IPS-18a (cell line): ENCODE results near the gene CP.
A peak's percentile ranks its signal among the peaks of the same experiment; 100 is the strongest.

Experiments
- H3K27ac ChIP-seq: one replicate; pipeline ENCODE4 v1.5.1; 2013; ENCODE audit warnings: low read length
- H3K27me3 ChIP-seq: one replicate; pipeline ENCODE4 v1.6.1; 2013; ENCODE audit warnings: mild to moderate bottlenecking, low read length; ENCODE audit not compliant: control insufficient read depth, insufficient read depth
- H3K36me3 ChIP-seq: one replicate; pipeline ENCODE4 v1.6.1; 2013; ENCODE audit warnings: low read depth, low read length; ENCODE audit not compliant: control insufficient read depth
- H3K4me1 ChIP-seq: one replicate; pipeline ENCODE4 v1.6.1; 2013; ENCODE audit warnings: low read depth, low read length; ENCODE audit not compliant: control insufficient read depth
- H3K4me3 ChIP-seq: one replicate; pipeline ENCODE4 v1.5.1; 2013; ENCODE audit warnings: low read length
- H3K9ac ChIP-seq: one replicate; pipeline ENCODE4 v1.6.1; 2013; ENCODE audit warnings: mild to moderate bottlenecking, low read length, moderate library complexity
- H3K9me3 ChIP-seq: one replicate; pipeline ENCODE4 v1.6.1; 2013; ENCODE audit warnings: low read depth, low read length; ENCODE audit not compliant: control insufficient read depth

CP gene

DNA sequence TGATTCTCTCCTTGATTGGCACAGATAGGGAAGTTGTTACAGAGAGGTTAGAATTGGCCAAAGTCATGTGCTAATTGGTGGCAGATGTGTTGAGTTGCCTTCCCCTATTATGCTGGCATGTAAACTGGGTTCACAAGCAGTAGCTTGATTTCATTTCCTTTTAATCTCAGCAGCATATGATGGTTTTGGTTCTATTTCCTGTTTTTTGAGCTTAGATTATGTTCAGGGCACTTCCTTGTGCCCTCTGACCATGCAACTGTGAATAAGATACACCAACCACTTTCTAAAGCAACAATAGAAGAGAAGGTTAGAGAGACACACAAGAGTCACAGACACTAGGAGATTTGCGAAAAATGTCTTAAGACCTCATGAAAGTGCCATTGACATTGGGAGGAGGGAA lies 75.7 kb downstream of the CP start:
- no peak overlapping the region for H3K27ac ChIP-seq
- no peaks in the 10 kb centered on the region for H3K4me1 ChIP-seq
- no peaks in the 10 kb centered on the region for H3K27me3 ChIP-seq

DNA sequence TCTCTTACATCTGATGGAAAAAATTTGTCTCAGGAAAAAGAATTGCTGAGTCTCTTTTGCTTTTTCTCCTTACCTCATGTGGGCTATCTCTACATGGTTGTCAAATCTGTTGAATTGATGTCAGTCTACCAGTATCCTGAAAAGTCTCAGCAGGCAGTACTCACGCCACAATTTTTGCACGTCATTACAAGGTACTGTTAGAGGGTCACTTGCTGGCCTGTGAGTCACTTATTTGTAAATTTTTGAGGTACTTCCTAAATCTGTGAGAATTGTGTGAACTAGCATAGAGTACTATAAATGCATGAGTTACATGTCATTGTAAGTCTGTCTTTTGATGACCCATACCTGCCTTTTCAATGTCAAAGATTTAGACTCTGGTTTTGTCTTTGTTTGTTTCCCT lies 76.3 kb downstream of the CP start:
- H3K4me1 ChIP-seq, result no peaks in the 10 kb centered on the region
- H3K27me3 ChIP-seq, result no peaks in the 10 kb centered on the region
- H3K36me3 ChIP-seq, result peaks cover 22% of the 10 kb centered on the region
- H3K27ac ChIP-seq, result no peak overlapping the region
- H3K9ac ChIP-seq, result no peak overlapping the region
- no peaks in the 10 kb centered on the region for H3K9me3 ChIP-seq
- H3K4me3 ChIP-seq, result no peak overlapping the region

More for the DNA sequence above, 75.7 kb downstream of the CP start:
- peaks cover 26% of the 10 kb centered on the region for H3K36me3 ChIP-seq
- no peak overlapping the region for H3K4me3 ChIP-seq
- H3K9me3 ChIP-seq, result no peaks in the 10 kb centered on the region
- H3K9ac ChIP-seq, result no peak overlapping the region

DNA sequence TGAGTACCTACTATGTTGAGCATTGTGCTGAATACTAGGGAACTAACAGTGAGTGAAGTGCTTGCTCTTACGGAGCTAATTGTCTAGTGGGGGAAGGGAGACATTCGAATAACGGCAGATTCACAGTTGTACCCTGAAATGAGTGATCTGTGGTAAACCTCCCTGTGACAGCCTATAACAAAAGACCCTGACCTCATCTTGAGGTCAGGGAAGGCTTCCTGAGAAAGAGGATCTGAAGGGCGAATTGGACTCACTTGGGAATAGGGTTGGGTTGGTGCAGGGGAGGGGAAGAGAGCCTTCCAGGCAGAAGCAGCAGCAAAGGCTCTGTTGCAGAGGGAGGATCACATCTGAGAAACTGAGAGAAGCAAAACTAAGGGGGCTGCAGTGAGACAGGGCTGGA lies 78.9 kb downstream of the CP start:
- H3K4me1 ChIP-seq, result peaks cover 8% of the 10 kb centered on the region
- H3K4me3 ChIP-seq, result no peak overlapping the region
- H3K27ac ChIP-seq, result no peak overlapping the region
- H3K9me3 ChIP-seq, result no peaks in the 10 kb centered on the region
- no peak overlapping the region for H3K9ac ChIP-seq
- H3K36me3 ChIP-seq, result peaks cover 20% of the 10 kb centered on the region
- no peaks in the 10 kb centered on the region for H3K27me3 ChIP-seq

GRCh38 chr3:149134575-149134974 lies 87.1 kb downstream of the CP start:
- Histone ChIP-seq H3K4me3 (no peak overlapping the region), H3K36me3 (no peaks in the 10 kb centered on the region), H3K27me3 (no peaks in the 10 kb centered on the region), H3K9ac (no peak overlapping the region), H3K27ac (no peak overlapping the region), H3K4me1 (peaks cover 22% of the 10 kb centered on the region), H3K9me3 (no peaks in the 10 kb centered on the region)

- Histone ChIP-seq H3K27me3 (peaks cover 5% of the 10 kb centered on the region), H3K9me3 (no peaks in the 10 kb centered on the region), H3K36me3 (no peaks in the 10 kb centered on the region), H3K27ac (no peak overlapping the region), H3K9ac (peak overlapping the region; percentile 28), H3K4me3 (peak overlapping the region; percentile 79), H3K4me1 (peaks cover 21% of the 10 kb centered on the region)
Measured at GRCh38 chr3:149131589-149131988, 90.0 kb downstream of the CP start.

DNA sequence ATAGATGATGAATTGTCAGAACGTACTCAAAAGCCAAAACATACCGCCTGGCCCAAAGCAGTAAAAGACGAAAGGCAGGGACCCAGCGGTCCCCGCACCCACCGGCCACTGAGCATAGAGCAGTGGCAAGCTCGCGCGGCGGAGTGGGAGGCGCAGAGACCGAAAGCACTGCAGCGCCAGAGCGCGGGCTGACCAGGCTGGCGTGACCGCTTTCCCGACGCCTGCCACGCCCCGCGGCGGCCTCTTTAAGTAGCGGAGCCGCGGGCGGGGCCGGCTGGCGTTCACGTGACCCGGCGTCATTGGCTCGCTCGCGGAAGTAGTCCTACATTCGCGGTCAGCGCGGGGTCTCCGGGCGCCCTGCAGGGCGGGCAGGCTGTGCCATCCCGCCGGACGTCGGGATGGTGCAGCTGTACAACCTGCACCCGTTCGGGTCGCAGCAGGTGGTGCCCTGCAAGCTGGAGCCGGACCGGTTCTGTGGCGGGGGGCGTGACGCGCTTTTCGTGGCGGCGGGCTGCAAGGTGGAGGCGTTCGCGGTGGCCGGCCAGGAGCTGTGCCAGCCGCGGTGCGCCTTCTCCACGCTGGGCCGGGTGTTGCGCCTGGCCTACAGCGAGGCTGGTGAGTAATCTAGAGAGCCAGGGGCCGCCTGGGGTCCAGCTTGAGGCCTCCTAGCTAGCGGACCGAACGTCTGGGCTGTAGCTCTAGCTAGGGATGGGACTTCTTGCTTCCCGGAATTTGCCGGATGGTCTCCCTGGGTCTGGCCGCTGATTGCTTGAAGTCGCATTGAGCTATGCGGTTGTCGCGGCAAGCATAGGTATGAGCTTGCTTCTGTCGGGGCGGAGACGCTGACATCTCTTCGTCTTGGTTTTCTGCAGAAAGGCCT lies 92.1 kb downstream of the CP start, which contains the start of gene HPS3:
Gene HPS3 (plus strand): TSS at position 313 of the 880 bp plus-strand sequence. CDS start 86 bp downstream, at position 399.
- Histone ChIP-seq H3K36me3 (no peaks in the 10 kb centered on the region), H3K4me3 (peak within 1 kb of the TSS; percentile 79), H3K27ac (no peak within 1 kb of the TSS), H3K9ac (peak within 1 kb of the TSS; percentile 66), H3K9me3 (no peaks in the 10 kb centered on the region), H3K4me1 (peaks cover 21% of the 10 kb centered on the region), H3K27me3 (peaks cover 5% of the 10 kb centered on the region)

DNA sequence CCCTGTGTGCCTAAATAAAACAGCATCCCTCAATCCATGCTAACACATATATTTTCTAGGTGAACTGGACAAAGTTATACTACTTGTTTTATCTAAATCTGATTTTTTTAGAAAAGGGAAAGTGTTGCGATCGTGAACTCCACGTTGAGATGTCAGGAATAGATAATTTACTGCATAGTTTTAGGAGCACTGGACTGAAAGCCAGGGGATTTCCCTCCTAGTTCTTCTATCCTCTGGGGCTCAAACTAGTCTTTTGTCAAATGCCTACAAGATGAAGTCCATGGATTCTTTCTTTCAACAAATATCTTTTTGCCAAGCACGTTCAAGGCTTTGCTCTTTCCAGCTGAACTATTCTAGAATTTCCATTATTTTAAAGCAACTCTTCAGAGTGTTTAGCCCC lies 92.8 kb downstream of the CP start:
- peaks cover 5% of the 10 kb centered on the region for H3K27me3 ChIP-seq
- H3K27ac ChIP-seq, result no peak overlapping the region
- peak overlapping the region; percentile 49 for H3K9ac ChIP-seq
- H3K4me3 ChIP-seq, result peak overlapping the region; percentile 79
- no peaks in the 10 kb centered on the region for H3K9me3 ChIP-seq
- H3K36me3 ChIP-seq, result no peaks in the 10 kb centered on the region
- peaks cover 21% of the 10 kb centered on the region for H3K4me1 ChIP-seq

- Histone ChIP-seq H3K4me1 (no peaks in the 10 kb centered on the region), H3K27ac (no peak overlapping the region)
Measured at GRCh38 chr3:149122721-149123578, 98.7 kb downstream of the CP start.

More at GRCh38 chr3:149122721-149123578, 98.7 kb downstream of the CP start:
- Histone ChIP-seq H3K27me3 (no peaks in the 10 kb centered on the region), H3K9ac (no peak overlapping the region), H3K4me3 (no peak overlapping the region), H3K36me3 (no peaks in the 10 kb centered on the region), H3K9me3 (no peaks in the 10 kb centered on the region)
